Gastroesophageal sphincter (tissue), 3 donors: ENCODE results near the gene PRMT5.

Source experiments
- CTCF ChIP-seq, 4 experiments: fragments of 200-600 bp in 2 of 4; fragments of 450-650 bp in 2 of 4; sonication (generic) in 1 of 4; IDR thresholded peaks; one replicate each; pipeline ENCODE4 v1.5.1; 2017 to 2019; ENCODE audit warnings: antibody characterized with exemption in 4 of 4, mild to moderate bottlenecking in 2 of 4, moderate library complexity in 2 of 4
- EP300 ChIP-seq: sonication (generic); formaldehyde crosslinking; IDR thresholded peaks from one replicate; pipeline ENCODE4 v1.6.1; 2017; ENCODE audit warnings: antibody characterized with exemption, mild to moderate bottlenecking
- POLR2A ChIP-seq, 2 donors: fragments of 450-650 bp; IDR thresholded peaks; one replicate each; pipeline ENCODE4 v1.6.1; 2017; ENCODE audit warnings: antibody characterized with exemption in 2 of 2, mild to moderate bottlenecking in 2 of 2, moderate library complexity in 1 of 2
- POLR2AphosphoS5 ChIP-seq: sonication (generic); formaldehyde crosslinking; IDR thresholded peaks from one replicate; pipeline ENCODE4 v1.6.1; 2017; ENCODE audit warnings: antibody characterized with exemption

- TF ChIP-seq CTCF (IDR thresholded peaks at IDR 0.05), result no peak
- TF ChIP-seq EP300, result no peak
- no peak for TF ChIP-seq POLR2A (IDR thresholded peaks at IDR 0.05)
- TF ChIP-seq POLR2AphosphoS5, result no peak
Measured at GRCh38 chr14:22925513-22925912, 3.7 kb downstream of the PRMT5 start.
